Lower leg skin (tissue), 4 donors: ENCODE measurements around the gene RAP2C. TPM values are rescaled to one million over a fixed set of nuclear protein-coding genes. Genes with fewer than 3 reads are reported as not detected.

ENCODE experiments used
- DNase-seq, 2 donors: peaks; one replicate each; pipeline ENCODE4 v3.0.0-alpha.2; 2019; ENCODE audit warnings: low spot score in 2 of 2
- H3K4me3 ChIP-seq: fragments of 200-600 bp; sonication (generic); 2 replicates; pipeline ENCODE4 v1.5.1; 2017; ENCODE audit warnings: mild to moderate bottlenecking, low read depth; ENCODE audit not compliant: poor library complexity, severe bottlenecking
- CTCF ChIP-seq, 3 donors: fragments of 450-650 bp; IDR thresholded peaks; one replicate each; pipeline ENCODE4 v1.5.1; 2016; ENCODE audit warnings: antibody characterized with exemption in 3 of 3, mild to moderate bottlenecking in 3 of 3, moderate library complexity in 2 of 3
- POLR2A ChIP-seq, 2 donors: fragments of 450-650 bp; IDR thresholded peaks; one replicate each; pipeline ENCODE4 v1.6.1; 2016 to 2017; ENCODE audit warnings: antibody characterized with exemption in 2 of 2, mild to moderate bottlenecking in 1 of 2, moderate library complexity in 1 of 2
- WGBS, 2 donors: methylation state at CpG; one replicate each; pipeline ENCODE4 v1.1.5; 2018; 5-methylcytosine and 5-hydroxymethylcytosine counted together
- intact Hi-C: fragments of 100-400 bp; cut with DNase I; formaldehyde crosslinking; loops from one replicate; pipeline ENCODE4 v1.15.0; 2023; ENCODE audit warnings: low total_unique reads
- total RNA-seq, 4 donors: library from RNA; depleted of rRNA; stranded (reverse); fragments of >200 nt; gene quantifications; one replicate each; pipeline ENCODE4 v1.1.0, GENCODE V29; 2016

Gene RAP2C
- total RNA-seq = 10 to 100 TPM; 12.7 to 14.1 (median 13.6) TPM

DNA sequence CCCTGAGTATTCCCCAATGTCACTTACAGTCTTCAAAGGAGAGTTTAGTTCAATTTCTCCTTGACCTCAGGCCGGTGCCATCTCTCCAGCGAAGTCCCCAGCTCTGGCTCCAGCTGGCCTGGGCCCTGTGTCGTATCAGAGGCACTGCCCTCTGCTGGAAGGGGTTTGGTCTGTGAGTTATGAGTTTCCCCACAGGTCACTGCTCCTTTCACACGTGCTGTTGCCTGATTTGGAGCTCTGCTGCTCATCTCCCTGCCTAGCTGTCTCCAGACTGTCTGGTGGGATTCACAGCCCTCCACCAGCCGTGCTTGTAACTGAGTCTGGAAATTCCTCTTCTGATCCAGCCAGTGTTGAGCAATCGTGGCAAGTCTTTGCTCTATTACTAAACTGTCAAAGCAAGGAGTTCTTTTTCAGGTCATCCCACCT is at the start of gene RAP2C:
Gene RAP2C (minus strand): TSS at position 105 of the 426 bp plus-strand sequence. CDS start 2,179 bp downstream, outside the sequence.
- 0 to 24% methylated on average over 3 to 6 of the region's 6 CpGs for WGBS, 2 donors
- no peak for TF ChIP-seq POLR2A (IDR thresholded peaks at IDR 0.05)
- TF ChIP-seq CTCF (IDR thresholded peaks at IDR 0.05) = no peak
- intact Hi-C loops = no loop called here
- peak; percentile 61 to 93 for DNase-seq
- H3K4me3 ChIP-seq = peak within 1 kb of the TSS; percentile 36

DNA sequence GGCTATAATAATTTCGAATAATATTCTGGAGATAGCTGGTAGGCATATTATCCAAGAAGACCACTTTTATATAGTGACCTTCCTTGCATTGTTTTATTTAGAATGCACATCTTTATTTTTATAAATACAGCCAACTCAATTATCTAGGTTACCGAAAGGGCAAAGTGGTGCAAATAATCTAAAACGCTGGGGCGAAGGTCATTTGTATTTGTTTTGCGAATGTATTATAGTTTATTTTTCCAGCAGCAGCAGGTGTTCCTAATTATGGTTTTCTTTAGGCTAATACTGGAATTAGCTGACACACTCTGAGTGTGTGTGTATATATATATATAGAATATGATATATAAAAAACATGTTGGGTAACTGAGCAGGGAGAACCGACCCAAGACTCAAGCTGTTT is 48.1 kb upstream of the RAP2C start:
- TF ChIP-seq POLR2A (IDR thresholded peaks at IDR 0.05) (no peak), CTCF (IDR thresholded peaks at IDR 0.05) (no peak)
- no peak for DNase-seq
- 76 to 79% methylated on average over 6 of the region's 6 CpGs for WGBS, 2 donors
- H3K4me3 ChIP-seq = no peak overlapping the region
- intact Hi-C loops = no loop called here

- no peak for DNase-seq
- 37 to 50% methylated on average over 1 of the region's 1 CpG for WGBS, 2 donors
- intact Hi-C loops = no loop called here
- TF ChIP-seq CTCF (IDR thresholded peaks at IDR 0.05) (no peak), POLR2A (IDR thresholded peaks at IDR 0.05) (no peak)
- H3K4me3 ChIP-seq = no peak overlapping the region
These were observed 47.5 kb upstream of the RAP2C start for GRCh38 chrX:132266583-132267355.

DNA sequence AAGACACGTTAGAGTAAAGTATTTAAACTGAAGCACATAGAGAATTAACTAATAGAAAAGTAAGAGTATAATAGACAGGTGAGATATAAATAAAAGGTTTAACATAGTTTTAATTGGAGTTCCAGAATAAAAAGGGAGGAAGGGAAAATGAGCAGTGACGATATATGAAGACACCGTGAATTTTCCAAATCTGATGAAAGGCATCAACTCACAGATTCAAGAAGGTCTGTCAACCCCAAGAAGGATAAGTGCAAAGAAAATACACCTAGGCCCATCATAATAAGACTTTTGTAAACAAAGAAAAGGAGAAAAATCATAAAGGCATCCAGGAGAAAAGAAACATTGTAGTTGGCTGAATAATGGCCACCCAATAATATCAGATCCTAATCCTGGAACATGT is 43.9 kb upstream of the RAP2C start:
- WGBS, 2 donors = 64 to 82% methylated on average over 3 of the region's 3 CpGs
- TF ChIP-seq CTCF (IDR thresholded peaks at IDR 0.05) (no peak), POLR2A (IDR thresholded peaks at IDR 0.05) (no peak)
- intact Hi-C loops = no loop called here
- DNase-seq = no peak
- no peak overlapping the region for H3K4me3 ChIP-seq

GRCh38 chrX:132258509-132258908 is 39.3 kb upstream of the RAP2C start:
- intact Hi-C loops = no loop called here
- no peak overlapping the region for H3K4me3 ChIP-seq
- WGBS, 2 donors = 75 to 100% methylated on average over 1 of the region's 1 CpG
- DNase-seq = no peak
- no peak for TF ChIP-seq CTCF (IDR thresholded peaks at IDR 0.05)
- no peak for TF ChIP-seq POLR2A (IDR thresholded peaks at IDR 0.05)

DNA sequence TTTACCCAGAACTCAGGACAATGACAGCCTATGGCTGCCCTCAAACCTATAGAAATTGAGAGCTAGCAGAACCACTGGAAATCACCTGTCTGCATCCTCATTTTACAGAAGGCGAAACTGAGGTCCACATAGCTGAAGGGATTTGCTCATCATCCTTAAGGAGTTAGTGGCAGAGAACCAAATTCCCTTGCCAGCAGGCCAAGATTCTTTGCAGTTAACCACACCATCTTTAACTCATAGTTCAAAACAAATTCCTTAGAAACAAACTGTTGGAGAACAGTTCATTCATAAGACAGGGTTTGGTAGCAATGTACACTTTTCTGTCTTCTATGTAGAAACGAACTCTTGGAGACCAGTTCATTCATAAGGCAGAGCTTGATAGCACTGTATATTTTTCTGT is 37.9 kb upstream of the RAP2C start:
- TF ChIP-seq CTCF (IDR thresholded peaks at IDR 0.05) = no peak
- no peak for TF ChIP-seq POLR2A (IDR thresholded peaks at IDR 0.05)
- DNase-seq = no peak
- intact Hi-C loops = no loop called here
- WGBS, 2 donors = 80 to 85% methylated on average over 2 of the region's 2 CpGs
- no peak overlapping the region for H3K4me3 ChIP-seq
